HEK293 (cell line): ENCODE measurements around the gene MDFI.
A peak's percentile ranks its signal among the peaks of the same experiment; 100 is the strongest.

Source experiments
- CTCF ChIA-PET: fragments of 350-600 bp; formaldehyde crosslinking; extraction: SDS; loops from one replicate; lab custom pipeline; 2021; ENCODE audit warnings: antibody characterized with exemption; lab: Yijun Ruan, JAX
- POLR2A ChIA-PET: fragments of 300-600 bp; formaldehyde crosslinking; extraction: SDS; loops from one replicate; lab custom pipeline; 2020; ENCODE audit warnings: antibody characterized with exemption, inconsistent platforms; lab: Yijun Ruan, JAX
- H3K27ac ChIP-seq: fragments of 200-500 bp; sonication (Bioruptor generic); 2 replicates; pipeline ENCODE4 v1.5.1; 2014; ENCODE audit warnings: low read depth, low read length, control low read depth, inconsistent platforms; ENCODE audit errors: extremely low read depth
- H3K36me3 ChIP-seq, 2 experiments: fragments of 200-500 bp in 1 of 2; sonication (Bioruptor generic) in 1 of 2; 1 replicate in 1 of 2; 2 replicates in 1 of 2; pipeline ENCODE4 v1.5.1; 2014 to 2017; ENCODE audit warnings: inconsistent platforms in 2 of 2, low read length in 2 of 2; ENCODE audit not compliant: control insufficient read depth in 2 of 2, insufficient read depth in 1 of 2
- H3K4me1 ChIP-seq: fragments of 200-500 bp; sonication (Bioruptor generic); 2 replicates; pipeline ENCODE4 v1.5.1; 2014; ENCODE audit warnings: mild to moderate bottlenecking, low read length, inconsistent platforms; ENCODE audit not compliant: control insufficient read depth, insufficient read depth
- H3K4me3 ChIP-seq: 2 replicates; pipeline ENCODE4 v1.5.1; 2011; ENCODE audit warnings: low read depth, mild to moderate bottlenecking, control low read depth, low read length, moderate library complexity
- H3K9me3 ChIP-seq: fragments of 200-500 bp; sonication (Bioruptor generic); 2 replicates; pipeline ENCODE4 v1.5.1; 2014; ENCODE audit warnings: low read depth, low read length, inconsistent platforms; ENCODE audit not compliant: control insufficient read depth, insufficient read depth
- CTCF ChIP-seq: fragments of 450-650 bp; formaldehyde crosslinking; IDR thresholded peaks from 2 replicates; pipeline ENCODE4 v1.5.1; 2016; ENCODE audit warnings: missing biosample characterization, missing genetic modification characterization
- KLF9 ChIP-seq: fragments of 450-650 bp; formaldehyde crosslinking; IDR thresholded peaks from 2 replicates; pipeline ENCODE4 v1.5.1; 2016; ENCODE audit warnings: missing biosample characterization, missing genetic modification characterization, low read depth
- OVOL3 ChIP-seq: fragments of 450-650 bp; formaldehyde crosslinking; IDR thresholded peaks from 2 replicates; pipeline ENCODE4 v1.5.1; 2016; ENCODE audit warnings: missing biosample characterization, missing genetic modification characterization
- PRDM10 ChIP-seq: fragments of 450-650 bp; formaldehyde crosslinking; IDR thresholded peaks from 2 replicates; pipeline ENCODE4 v1.5.1; 2016; ENCODE audit warnings: missing biosample characterization, missing genetic modification characterization
- SP2 ChIP-seq: fragments of 450-650 bp; formaldehyde crosslinking; IDR thresholded peaks from 2 replicates; pipeline ENCODE4 v1.5.1; 2016; ENCODE audit warnings: missing biosample characterization, missing genetic modification characterization
- ZBTB11 ChIP-seq: fragments of 450-650 bp; formaldehyde crosslinking; conservative IDR thresholded peaks from 2 replicates; pipeline ENCODE4 v1.5.1; 2016; ENCODE audit warnings: low read depth, missing biosample characterization, missing genetic modification characterization
- ZNF155 ChIP-seq: fragments of 450-650 bp; formaldehyde crosslinking; IDR thresholded peaks from 2 replicates; pipeline ENCODE4 v1.5.1; 2016; ENCODE audit warnings: missing biosample characterization, missing genetic modification characterization
- ZNF2 ChIP-seq: fragments of 450-650 bp; formaldehyde crosslinking; IDR thresholded peaks from 2 replicates; pipeline ENCODE4 v1.5.1; 2016; ENCODE audit warnings: missing biosample characterization, missing genetic modification characterization
- ZNF391 ChIP-seq: fragments of 450-650 bp; formaldehyde crosslinking; IDR thresholded peaks from 2 replicates; pipeline ENCODE4 v1.5.1; 2016; ENCODE audit warnings: low read depth, missing biosample characterization, missing genetic modification characterization, borderline replicate concordance
- ZNF398 ChIP-seq: fragments of 450-650 bp; formaldehyde crosslinking; IDR thresholded peaks from 2 replicates; pipeline ENCODE4 v1.5.1; 2017; ENCODE audit warnings: missing biosample characterization, missing genetic modification characterization
- ZNF416 ChIP-seq: fragments of 450-650 bp; formaldehyde crosslinking; IDR thresholded peaks from 2 replicates; pipeline ENCODE4 v1.5.1; 2016; ENCODE audit warnings: missing biosample characterization, missing genetic modification characterization
- ZNF596 ChIP-seq: fragments of 450-650 bp; IDR thresholded peaks from 2 replicates; pipeline ENCODE4 v1.5.0; 2018; ENCODE audit warnings: missing biosample characterization, mild to moderate bottlenecking, missing genetic modification characterization, moderate library complexity
- ZNF629 ChIP-seq: fragments of 450-650 bp; formaldehyde crosslinking; IDR thresholded peaks from 2 replicates; pipeline ENCODE4 v1.5.1; 2017; ENCODE audit warnings: missing biosample characterization, missing genetic modification characterization
- ZNF660 ChIP-seq: fragments of 450-650 bp; IDR thresholded peaks from 2 replicates; pipeline ENCODE4 v1.5.1; 2018; ENCODE audit warnings: missing biosample characterization, mild to moderate bottlenecking, missing genetic modification characterization
- ZNF747 ChIP-seq: fragments of 450-650 bp; formaldehyde crosslinking; IDR thresholded peaks from 2 replicates; pipeline ENCODE4 v1.5.1; 2016; ENCODE audit warnings: missing biosample characterization, missing genetic modification characterization
- TF ChIP-seq, protein P1 (sequence below): fragments of 450-650 bp; formaldehyde crosslinking; IDR thresholded peaks from 2 replicates; pipeline ENCODE4 v1.5.1; 2016; ENCODE audit warnings: missing biosample characterization, missing genetic modification characterization, low read depth
- TF ChIP-seq, protein P2 (sequence below): IDR thresholded peaks from 2 replicates; pipeline ENCODE4 v1.6.1; 2011; ENCODE audit warnings: mild to moderate bottlenecking, low read depth, low read length, borderline replicate concordance
- TF ChIP-seq, protein P3 (sequence below): fragments of 450-650 bp; formaldehyde crosslinking; optimal IDR thresholded peaks from 2 replicates; pipeline ENCODE3; 2016; ENCODE audit warnings: missing biosample characterization, mild to moderate bottlenecking, missing genetic modification characterization

MDFI gene

DNA sequence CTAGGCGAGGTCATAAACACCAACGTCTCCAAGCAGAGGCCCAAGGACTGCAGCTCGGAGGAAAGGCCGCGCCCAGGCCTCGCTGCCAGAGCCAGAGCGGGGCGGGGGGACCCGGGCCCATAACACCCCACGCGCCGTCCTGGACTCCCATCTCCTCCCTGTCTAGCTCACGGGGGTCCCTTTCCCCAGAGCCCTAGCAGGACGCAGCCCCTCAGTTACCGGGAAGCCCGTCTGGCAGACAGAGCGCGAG is 44.9 kb downstream of the MDFI start:
- TF ChIP-seq, protein P1, sequence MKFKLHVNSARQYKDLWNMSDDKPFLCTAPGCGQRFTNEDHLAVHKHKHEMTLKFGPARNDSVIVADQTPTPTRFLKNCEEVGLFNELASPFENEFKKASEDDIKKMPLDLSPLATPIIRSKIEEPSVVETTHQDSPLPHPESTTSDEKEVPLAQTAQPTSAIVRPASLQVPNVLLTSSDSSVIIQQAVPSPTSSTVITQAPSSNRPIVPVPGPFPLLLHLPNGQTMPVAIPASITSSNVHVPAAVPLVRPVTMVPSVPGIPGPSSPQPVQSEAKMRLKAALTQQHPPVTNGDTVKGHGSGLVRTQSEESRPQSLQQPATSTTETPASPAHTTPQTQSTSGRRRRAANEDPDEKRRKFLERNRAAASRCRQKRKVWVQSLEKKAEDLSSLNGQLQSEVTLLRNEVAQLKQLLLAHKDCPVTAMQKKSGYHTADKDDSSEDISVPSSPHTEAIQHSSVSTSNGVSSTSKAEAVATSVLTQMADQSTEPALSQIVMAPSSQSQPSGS (tag by site-specific recombination) = no peak
- TF ChIP-seq OVOL3 (tag by site-specific recombination) (no peak), ZNF2 (tag by site-specific recombination) (no peak), PRDM10 (no peak), ZNF391 (no peak), SP2 (tag by site-specific recombination) (no peak)
- Histone ChIP-seq H3K4me1 (no peaks in the 10 kb centered on the region), H3K36me3 (no peaks in the 10 kb centered on the region), H3K27ac (no peak overlapping the region), H3K4me3 (no peak overlapping the region), H3K9me3 (no peaks in the 10 kb centered on the region)
- CTCF ChIA-PET = interaction anchor here (0.6 to 8.7 kb wide), 51 partner anchors 8 to 382 kb away, joined by 3 to 266 read pairs (median 5); partner anchors contain the start of gene TOMM6
- POLR2A ChIA-PET = interaction anchor here (0.6 to 0.8 kb wide), 2 partner anchors 81 to 85 kb away, joined by 4 to 7 read pairs; no protein-coding TSS in a partner anchor

- Histone ChIP-seq H3K4me1 (no peaks in the 10 kb centered on the region), H3K9me3 (no peaks in the 10 kb centered on the region), H3K36me3 (no peaks in the 10 kb centered on the region), H3K27ac (no peak overlapping the region), H3K4me3 (no peak overlapping the region)
- ChIA-PET CTCF (interaction anchor here (0.5 to 8.7 kb wide), 66 partner anchors 8 to 383 kb away, joined by 3 to 266 read pairs (median 5); partner anchors contain the start of gene TOMM6), POLR2A (interaction anchor here (0.6 to 0.8 kb wide), 2 partner anchors 81 to 85 kb away, joined by 4 to 7 read pairs; no protein-coding TSS in a partner anchor)
- TF ChIP-seq ZNF596 = no peak
- 0 out of 2 replicates have a peak, but pooled peaks have one; percentile 12 for TF ChIP-seq ZNF629
- TF ChIP-seq KLF9 (tag by site-specific recombination) = no peak
- TF ChIP-seq ZNF155 = no peak
- TF ChIP-seq, protein P2, sequence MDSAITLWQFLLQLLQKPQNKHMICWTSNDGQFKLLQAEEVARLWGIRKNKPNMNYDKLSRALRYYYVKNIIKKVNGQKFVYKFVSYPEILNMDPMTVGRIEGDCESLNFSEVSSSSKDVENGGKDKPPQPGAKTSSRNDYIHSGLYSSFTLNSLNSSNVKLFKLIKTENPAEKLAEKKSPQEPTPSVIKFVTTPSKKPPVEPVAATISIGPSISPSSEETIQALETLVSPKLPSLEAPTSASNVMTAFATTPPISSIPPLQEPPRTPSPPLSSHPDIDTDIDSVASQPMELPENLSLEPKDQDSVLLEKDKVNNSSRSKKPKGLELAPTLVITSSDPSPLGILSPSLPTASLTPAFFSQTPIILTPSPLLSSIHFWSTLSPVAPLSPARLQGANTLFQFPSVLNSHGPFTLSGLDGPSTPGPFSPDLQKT = no peak
- TF ChIP-seq ZBTB11 (tag by site-specific recombination) = no peak
- TF ChIP-seq ZNF398 (tag by site-specific recombination) = peak; percentile 46; the same call in 1 of the 2 replicates
- TF ChIP-seq, protein P3, sequence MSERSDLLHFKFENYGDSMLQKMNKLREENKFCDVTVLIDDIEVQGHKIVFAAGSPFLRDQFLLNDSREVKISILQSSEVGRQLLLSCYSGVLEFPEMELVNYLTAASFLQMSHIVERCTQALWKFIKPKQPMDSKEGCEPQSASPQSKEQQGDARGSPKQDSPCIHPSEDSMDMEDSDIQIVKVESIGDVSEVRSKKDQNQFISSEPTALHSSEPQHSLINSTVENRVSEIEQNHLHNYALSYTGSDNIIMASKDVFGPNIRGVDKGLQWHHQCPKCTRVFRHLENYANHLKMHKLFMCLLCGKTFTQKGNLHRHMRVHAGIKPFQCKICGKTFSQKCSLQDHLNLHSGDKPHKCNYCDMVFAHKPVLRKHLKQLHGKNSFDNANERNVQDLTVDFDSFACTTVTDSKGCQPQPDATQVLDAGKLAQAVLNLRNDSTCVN = peak; percentile 12
- peak; percentile 94 for TF ChIP-seq CTCF (tag by site-specific recombination)
- no peak for TF ChIP-seq ZNF747 (tag by site-specific recombination)
- TF ChIP-seq ZNF660 (tag by site-specific recombination) = peak; percentile 59; the same call in 1 of the 2 replicates
- TF ChIP-seq ZNF416 (tag by site-specific recombination) = no peak
These were observed 45.4 kb downstream of the MDFI start for GRCh38 chr6:41683523-41684310.
